HAP-1 (cell line): ENCODE measurements around the gene SAT2.
"Not testable (repeated sequence)": the region's sequence is repeated elsewhere in the genome, so short reads cannot be mapped to it uniquely, and the experiment has no call there.

Experiments
- DNase-seq, 2 experiments: peaks; one replicate each; pipeline ENCODE4 v3.0.0-alpha.2; 2016 to 2020; ENCODE audit warnings: low spot score in 2 of 2
- H3K27me3 ChIP-seq: fragments of 250-450 bp; sonication (Bioruptor Pico); 2 replicates; pipeline ENCODE4 v1.5.1; 2020; ENCODE audit warnings: low read depth, mild to moderate bottlenecking, moderate library complexity
- H3K36me3 ChIP-seq: fragments of 250-450 bp; sonication (Bioruptor Pico); replicated peaks from 2 replicates; pipeline ENCODE4 v1.5.1; 2020; ENCODE audit warnings: mild to moderate bottlenecking
- H3K4me1 ChIP-seq: fragments of 250-450 bp; sonication (Bioruptor Pico); 2 replicates; pipeline ENCODE4 v1.5.1; 2020; ENCODE audit warnings: mild to moderate bottlenecking
- H3K4me3 ChIP-seq: fragments of 250-450 bp; sonication (Bioruptor Pico); 2 replicates; pipeline ENCODE4 v1.5.1; 2020; ENCODE audit warnings: mild to moderate bottlenecking, moderate library complexity
- H3K9me3 ChIP-seq: fragments of 250-450 bp; sonication (Bioruptor Pico); 2 replicates; pipeline ENCODE4 v1.5.1; 2020; ENCODE audit warnings: mild to moderate bottlenecking, moderate library complexity
- in situ Hi-C: fragments of 300-500 bp; cut with MboI; formaldehyde crosslinking; loops from 3 replicates; pipeline ENCODE4 v1.14.3; 2020; ENCODE audit warnings: low sequenced_read_pairs, inconsistent platforms, mixed read lengths

Gene SAT2

DNA sequence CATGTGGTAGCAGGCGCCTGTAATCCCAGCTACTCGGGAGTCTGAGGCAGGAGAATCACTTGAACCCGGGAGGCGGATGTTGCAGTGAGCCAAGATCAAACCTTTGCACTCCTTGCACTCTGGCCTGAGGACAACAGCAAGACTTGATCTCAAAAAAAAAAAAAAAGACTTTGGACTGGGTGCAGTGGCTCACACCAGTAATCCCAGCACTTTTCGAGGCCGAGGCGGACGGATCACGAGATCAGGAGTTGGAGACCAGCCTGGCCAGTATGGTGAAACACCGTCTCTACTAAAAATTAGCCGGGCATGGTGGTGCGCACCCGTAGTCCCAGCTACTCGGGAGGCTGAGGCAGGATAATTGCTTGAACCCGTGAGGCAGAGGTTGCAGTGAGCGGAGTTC lies 1.9 kb downstream of the SAT2 start:
- H3K9me3 ChIP-seq, H3K27me3 ChIP-seq, H3K36me3 ChIP-seq, H3K4me3 ChIP-seq, DNase-seq, H3K4me1 ChIP-seq, in situ Hi-C loops: not testable (repeated sequence)

DNA sequence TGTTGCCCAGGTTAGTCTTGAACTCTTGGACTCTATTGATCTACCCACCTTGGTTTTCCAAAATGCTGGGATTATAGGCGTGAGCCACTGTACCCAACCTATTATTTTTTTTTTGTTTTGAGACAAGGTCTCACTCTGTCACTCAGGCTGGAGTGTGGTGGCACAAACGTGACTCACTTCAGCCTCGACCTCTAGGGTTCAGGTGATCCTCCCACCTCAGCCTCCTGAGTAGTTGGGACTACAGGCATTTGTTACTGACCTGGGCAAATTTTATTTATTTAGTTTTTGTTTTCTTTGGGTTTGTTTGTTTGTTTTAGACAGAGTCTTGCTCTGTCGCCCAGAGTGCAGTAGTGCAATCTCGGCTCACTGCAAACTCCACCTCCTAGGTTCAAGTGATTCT lies 4.0 kb downstream of the SAT2 start:
- no peak for DNase-seq
- in situ Hi-C loops, result no loop called here
- peaks cover 4% of the 10 kb centered on the region; the same call in 1 of the 2 replicates for H3K36me3 ChIP-seq
- no peaks in the 10 kb centered on the region for H3K9me3 ChIP-seq
- peaks cover 4% of the 10 kb centered on the region; the same call in 1 of the 2 replicates for H3K4me1 ChIP-seq
- H3K4me3 ChIP-seq, result no peak overlapping the region
- H3K27me3 ChIP-seq, result no peaks in the 10 kb centered on the region

DNA sequence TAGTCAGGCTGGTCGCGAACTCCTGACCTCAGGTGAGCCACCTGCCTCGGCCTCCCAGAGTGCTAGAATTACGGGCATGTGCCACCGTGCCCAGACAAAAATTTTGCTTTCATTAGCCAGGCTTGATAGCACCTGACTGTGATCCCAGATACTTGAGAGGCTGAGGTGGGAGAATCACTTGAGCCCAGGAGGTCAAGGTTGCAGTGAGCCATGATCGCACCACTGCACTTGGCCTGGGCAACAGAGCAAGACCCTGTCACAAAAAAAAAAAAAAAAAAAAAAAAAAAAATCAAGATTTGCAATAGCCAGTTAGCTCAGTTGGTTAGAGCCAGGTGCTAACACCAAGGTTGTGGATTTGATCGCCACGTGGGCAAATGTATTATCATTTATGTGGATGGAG lies 6.8 kb downstream of the SAT2 start:
- Histone ChIP-seq H3K36me3 (no peaks in the 10 kb centered on the region), H3K4me3 (no peak overlapping the region), H3K9me3 (no peaks in the 10 kb centered on the region), H3K27me3 (no peaks in the 10 kb centered on the region), H3K4me1 (no peaks in the 10 kb centered on the region)
- DNase-seq, result no peak
- in situ Hi-C loops, result no loop called here

DNA sequence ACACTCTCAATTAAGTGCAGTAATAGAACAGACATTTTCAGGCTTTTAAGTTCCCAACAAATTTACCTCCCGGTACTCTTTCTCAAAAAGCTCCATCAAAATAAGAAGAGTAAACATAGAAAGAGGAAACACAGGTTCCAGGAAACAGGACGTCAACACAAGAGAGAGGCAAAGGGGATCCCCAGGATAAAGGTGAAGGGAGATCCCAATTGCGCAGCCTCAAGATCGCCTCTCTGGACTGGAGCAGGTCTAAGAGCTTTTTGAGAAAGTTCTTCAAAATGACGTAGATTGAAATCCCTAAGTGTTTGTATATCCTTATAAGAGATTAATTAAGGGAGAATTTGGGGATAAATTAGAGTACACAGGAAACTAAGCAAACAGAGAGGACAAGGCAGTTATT lies 9.0 kb downstream of the SAT2 start:
- in situ Hi-C loops, result no loop called here
- H3K9me3 ChIP-seq, result no peaks in the 10 kb centered on the region
- H3K4me1 ChIP-seq, result no peaks in the 10 kb centered on the region; the same call in 1 of the 2 replicates
- H3K4me3 ChIP-seq, result no peak overlapping the region
- no peaks in the 10 kb centered on the region for H3K27me3 ChIP-seq
- no peaks in the 10 kb centered on the region for H3K36me3 ChIP-seq
- DNase-seq, result no peak

DNA sequence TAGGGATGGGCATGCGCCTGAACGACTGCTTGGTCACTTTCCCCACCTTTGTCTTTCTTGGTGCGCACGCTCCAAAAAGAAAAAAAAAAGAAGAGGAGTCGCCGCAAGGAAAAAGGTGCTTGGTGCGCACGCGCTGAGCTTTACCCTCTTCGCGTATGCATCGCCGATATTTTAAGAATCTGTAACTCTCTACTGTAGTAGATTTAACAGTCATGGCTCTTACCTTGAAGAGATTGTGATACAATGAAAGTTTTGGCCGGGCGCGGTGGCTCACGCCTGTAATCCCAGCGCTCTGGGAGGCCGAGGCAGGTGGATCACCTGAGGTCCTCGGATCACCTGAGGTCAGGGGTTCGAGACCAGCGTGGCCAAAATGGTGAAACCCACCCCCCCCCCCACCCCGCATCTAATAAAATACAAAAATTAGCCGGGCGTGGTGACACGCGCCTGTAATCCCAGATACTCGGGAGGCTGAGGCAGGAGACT lies 12.3 kb downstream of the SAT2 start:
- Histone ChIP-seq H3K9me3 (no peaks in the 10 kb centered on the region), H3K4me3 (peak overlapping the region; percentile 34)
- in situ Hi-C loops, result no loop called here

DNA sequence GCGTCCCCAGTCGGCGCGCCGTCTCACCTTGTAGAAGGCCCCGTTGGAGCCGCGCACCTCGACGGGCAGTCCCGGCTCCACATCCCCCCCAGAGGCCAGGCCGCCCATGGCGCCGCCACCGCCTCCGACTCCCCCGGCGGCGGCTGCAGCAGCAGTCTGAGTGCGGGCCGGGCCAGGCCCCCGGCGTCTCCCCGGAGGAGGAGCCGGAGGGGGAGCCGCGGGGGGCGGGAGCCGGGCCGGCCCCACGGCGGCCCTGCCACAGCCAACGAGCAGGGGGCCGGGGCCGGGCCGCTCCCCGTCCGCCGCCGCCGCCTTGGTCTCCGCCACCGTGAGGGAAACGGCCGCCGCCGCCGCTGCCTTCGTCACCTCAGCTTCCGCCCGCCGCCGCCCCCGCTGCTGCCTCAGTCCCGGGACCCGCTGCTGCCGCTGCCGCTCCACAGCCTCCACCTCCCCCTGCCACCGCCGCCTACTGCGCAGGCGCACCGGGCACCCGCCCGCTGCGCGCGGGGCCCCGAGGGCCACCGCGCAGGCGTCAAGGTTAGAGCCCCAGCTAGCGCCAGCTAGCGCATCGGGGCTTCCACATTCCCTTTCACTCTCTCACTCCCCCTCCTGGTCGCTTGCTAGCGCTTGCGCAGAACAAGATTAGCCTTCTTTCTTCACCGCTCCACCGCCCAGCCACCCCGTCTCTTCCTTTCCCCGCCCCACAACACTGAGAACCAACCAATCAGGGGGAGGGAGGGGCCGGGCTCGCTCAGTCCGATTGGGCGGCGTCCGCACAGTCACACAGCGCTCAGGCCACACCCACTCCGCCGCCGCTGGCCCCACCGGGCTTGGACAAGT lies 13.0 kb downstream of the SAT2 start, which contains the start of gene FXR2:
Gene FXR2, minus strand, starts transcription at position 473 of the 840 bp plus-strand sequence. Its CDS starts 365 bp downstream, at position 108.
- Histone ChIP-seq H3K9me3 (no peaks in the 10 kb centered on the region), H3K36me3 (peaks cover 6% of the 10 kb centered on the region), H3K4me3 (peak within 1 kb of the TSS; percentile 61), H3K27me3 (no peaks in the 10 kb centered on the region), H3K4me1 (peaks cover 9% of the 10 kb centered on the region)
- peak; percentile 100 for DNase-seq
- in situ Hi-C loops, result no loop called here

More for the DNA sequence above, 12.3 kb downstream of the SAT2 start:
- H3K27me3 ChIP-seq, result no peaks in the 10 kb centered on the region
- DNase-seq, result no peak
- peaks cover 9% of the 10 kb centered on the region for H3K4me1 ChIP-seq
- H3K36me3 ChIP-seq, result peaks cover 6% of the 10 kb centered on the region

DNA sequence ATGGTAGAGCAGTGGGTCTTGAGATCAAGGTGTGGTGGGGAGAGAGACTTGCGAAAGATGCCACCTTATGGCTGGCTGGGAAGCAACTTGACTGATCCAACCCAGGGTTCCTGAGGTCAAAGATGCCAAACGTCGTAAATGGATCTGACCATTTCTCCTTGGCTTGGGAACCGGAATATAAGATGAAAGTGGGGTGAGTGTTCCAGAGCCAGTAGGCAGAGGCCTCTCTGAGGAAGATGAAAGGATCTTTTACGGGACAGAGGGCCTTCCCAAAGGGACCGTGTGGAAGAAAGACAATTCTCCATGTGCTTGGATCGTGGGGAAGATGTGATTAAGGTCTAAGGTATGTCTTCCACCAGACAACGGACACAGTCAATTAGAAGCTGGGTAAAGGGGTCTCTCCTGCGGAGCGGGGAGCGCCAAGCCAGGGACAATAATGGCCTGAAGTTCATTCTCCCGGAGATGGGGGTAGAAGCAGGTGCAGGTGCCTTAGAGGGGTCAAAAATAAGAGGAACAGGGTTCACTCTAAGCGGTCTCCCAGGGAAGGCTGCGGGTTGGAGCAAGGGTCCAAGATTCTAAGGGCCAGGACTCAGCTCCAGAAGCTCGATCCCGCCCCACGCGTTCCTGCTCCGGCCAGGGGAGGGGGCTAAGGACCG lies 13.7 kb downstream of the SAT2 start:
- no peak for DNase-seq

DNA sequence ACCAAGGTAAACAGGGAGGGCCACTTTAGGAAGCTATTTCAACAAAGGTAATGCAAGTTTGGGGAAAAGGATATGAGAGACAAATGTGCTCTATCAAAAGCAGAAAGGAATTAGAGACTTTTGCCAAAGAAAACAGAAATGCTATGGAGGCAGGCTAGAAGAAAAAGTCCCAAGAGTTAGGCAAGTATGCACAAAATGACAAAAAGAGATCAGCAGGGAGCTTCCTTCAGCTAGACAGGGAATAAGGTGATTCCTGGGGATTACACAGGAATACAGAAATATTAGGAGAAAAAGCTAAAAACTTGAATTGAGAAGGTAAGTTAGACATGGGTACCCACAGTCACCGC lies 15.4 kb downstream of the SAT2 start:
- H3K9me3 ChIP-seq, result no peaks in the 10 kb centered on the region
- in situ Hi-C loops, result no loop called here
- H3K27me3 ChIP-seq, result no peaks in the 10 kb centered on the region
- peaks cover 10% of the 10 kb centered on the region for H3K36me3 ChIP-seq
- no peak overlapping the region for H3K4me3 ChIP-seq
- no peak for DNase-seq
- peaks cover 12% of the 10 kb centered on the region for H3K4me1 ChIP-seq

More for the DNA sequence above, 13.7 kb downstream of the SAT2 start:
- no peaks in the 10 kb centered on the region for H3K9me3 ChIP-seq
- H3K27me3 ChIP-seq, result no peaks in the 10 kb centered on the region
- peak overlapping the region; percentile 61 for H3K4me3 ChIP-seq
- in situ Hi-C loops, result no loop called here
- H3K4me1 ChIP-seq, result peaks cover 12% of the 10 kb centered on the region
- H3K36me3 ChIP-seq, result peaks cover 10% of the 10 kb centered on the region

DNA sequence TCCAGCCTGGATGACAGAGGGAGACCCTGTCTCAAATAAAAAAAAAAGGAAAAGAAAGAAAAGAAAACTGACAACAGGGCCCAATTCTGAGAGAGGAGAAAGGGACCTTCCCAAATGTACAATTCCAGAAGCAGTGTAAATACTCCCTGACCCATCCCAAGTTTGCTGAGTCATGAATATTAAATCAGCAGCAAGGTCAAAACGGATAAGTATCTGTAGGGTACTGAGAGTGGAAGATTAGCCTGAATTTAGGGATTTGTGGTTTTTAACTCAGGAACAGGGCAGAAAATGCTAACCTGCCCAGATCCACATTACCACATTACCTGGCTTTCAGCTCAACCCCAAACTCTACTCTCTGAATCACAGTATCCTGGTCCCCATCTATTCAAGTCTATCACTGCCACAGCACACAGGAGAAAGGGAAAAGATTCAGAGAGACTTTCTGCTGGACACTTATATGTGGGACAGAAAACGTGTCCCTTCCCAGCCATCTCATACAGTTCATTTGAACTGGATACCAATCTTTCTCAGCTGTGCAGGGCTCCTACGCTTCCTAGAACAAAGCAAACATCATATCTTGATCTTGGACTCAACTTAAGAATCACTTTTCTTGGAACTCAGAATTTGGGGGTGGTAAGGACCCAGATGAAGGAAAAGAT lies 15.9 kb downstream of the SAT2 start:
- Histone ChIP-seq H3K4me1 (peaks cover 12% of the 10 kb centered on the region), H3K4me3 (no peak overlapping the region), H3K9me3 (no peaks in the 10 kb centered on the region), H3K27me3 (no peaks in the 10 kb centered on the region), H3K36me3 (peaks cover 10% of the 10 kb centered on the region)
- in situ Hi-C loops, result no loop called here
- DNase-seq, result no peak

DNA sequence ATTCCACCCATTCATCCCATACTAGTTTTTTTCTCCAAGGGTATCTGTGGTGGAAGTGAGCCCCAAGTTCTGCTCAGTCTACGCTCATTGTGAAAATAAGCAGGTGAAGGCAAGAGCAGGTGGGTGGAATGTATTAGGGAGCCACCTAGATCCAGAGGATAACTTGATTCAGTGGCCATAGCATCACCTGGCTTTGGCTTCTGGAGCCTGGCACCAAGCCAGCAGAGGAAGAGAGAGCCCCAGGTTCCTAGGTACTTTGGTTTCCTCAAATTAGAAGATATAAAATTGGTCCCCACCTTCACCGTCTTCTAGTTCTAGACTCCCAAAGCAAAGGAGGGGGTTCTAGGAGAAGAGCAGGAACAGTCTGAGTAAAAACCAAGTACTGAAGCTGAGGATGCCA lies 17.0 kb downstream of the SAT2 start:
- DNase-seq, result no peak
- peaks cover 12% of the 10 kb centered on the region for H3K4me1 ChIP-seq
- in situ Hi-C loops, result no loop called here
- H3K9me3 ChIP-seq, result no peaks in the 10 kb centered on the region
- no peak overlapping the region for H3K4me3 ChIP-seq
- peaks cover 16% of the 10 kb centered on the region for H3K36me3 ChIP-seq
- no peaks in the 10 kb centered on the region for H3K27me3 ChIP-seq

DNA sequence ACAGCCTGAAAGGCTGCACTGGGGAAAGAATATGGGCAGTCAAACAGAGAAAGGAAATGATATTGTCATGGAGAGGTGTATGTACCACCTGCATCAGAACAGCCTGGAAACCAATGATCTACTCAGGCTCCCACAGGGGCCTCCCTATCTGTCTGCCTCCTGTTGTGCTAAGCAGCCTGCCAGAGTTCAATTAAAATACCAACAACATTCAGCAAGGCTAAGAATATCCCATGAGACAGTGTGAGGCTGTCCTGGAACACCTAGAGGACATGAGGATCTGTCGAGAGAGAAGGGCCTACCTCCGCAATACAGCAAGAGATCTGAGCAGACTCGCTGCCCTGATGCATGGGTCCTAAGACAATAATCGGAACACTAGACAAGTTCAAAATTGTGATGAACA lies 21.3 kb downstream of the SAT2 start:
- in situ Hi-C loops, result no loop called here
- H3K4me3 ChIP-seq, result no peak overlapping the region
- H3K36me3 ChIP-seq, result peaks cover 49% of the 10 kb centered on the region

DNA sequence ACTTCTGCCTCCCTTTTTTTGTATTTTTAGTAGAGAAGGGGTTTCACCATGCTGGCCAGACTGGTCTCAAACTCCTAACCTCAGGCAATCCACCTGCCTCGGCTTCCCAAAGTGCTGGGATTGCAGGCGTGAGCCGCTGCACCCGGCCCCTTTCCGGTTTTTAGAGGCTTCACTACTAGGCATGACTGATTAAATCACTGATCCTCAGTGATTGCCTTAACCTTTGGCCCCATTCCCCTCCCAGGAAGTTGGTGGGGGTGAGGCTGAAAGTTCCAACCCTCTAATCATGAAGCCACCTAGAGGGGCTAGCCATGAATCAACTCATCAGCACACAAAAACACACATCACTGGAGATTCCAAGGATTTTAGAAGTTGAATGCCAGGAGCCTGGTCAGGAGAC lies 30.1 kb downstream of the SAT2 start:
- H3K27me3 ChIP-seq, in situ Hi-C loops, H3K9me3 ChIP-seq, H3K4me1 ChIP-seq, DNase-seq, H3K4me3 ChIP-seq: not testable (repeated sequence)
- peaks cover 95% of the 10 kb centered on the region for H3K36me3 ChIP-seq

More for the DNA sequence above, 21.3 kb downstream of the SAT2 start:
- Histone ChIP-seq H3K4me1 (peaks cover 3% of the 10 kb centered on the region; the same call in 1 of the 2 replicates), H3K9me3 (no peaks in the 10 kb centered on the region), H3K27me3 (no peaks in the 10 kb centered on the region)
- DNase-seq, result no peak

DNA sequence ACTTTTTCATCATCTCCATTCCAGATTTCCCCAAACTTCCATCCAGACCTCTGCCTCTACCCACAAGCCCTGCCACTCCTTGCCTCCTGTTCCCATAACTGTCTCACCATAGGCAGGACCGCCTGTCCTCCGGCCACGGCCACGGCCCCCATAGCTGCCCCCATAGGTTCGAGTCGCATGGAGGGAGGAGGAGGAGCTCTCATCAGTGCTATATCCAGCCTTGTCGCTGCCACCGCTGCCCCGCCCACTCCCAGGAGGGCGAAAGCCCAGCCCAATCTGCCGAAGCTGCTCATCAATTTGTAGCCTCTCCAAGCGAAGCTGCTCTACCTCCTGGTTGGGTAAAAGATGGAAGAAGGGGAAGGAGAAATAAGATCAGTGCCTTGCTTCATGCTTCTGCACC lies 34.3 kb downstream of the SAT2 start:
- no peak for DNase-seq
- Histone ChIP-seq H3K27me3 (no peaks in the 10 kb centered on the region), H3K4me3 (no peak overlapping the region), H3K4me1 (no peaks in the 10 kb centered on the region), H3K36me3 (peaks cover 92% of the 10 kb centered on the region), H3K9me3 (no peaks in the 10 kb centered on the region)
- in situ Hi-C loops, result no loop called here
